ENCODE data around the gene AKR7A3. TPM values are rescaled to one million over a fixed set of nuclear protein-coding genes. Genes with fewer than 3 reads are reported as not detected.
"Not testable (repeated sequence)": the region's sequence is repeated elsewhere in the genome, so short reads cannot be mapped to it uniquely, and the experiment has no call there.

The AKR7A3 gene
- total RNA-seq, 1 donor from 2014 or later, result 390 TPM

DNA sequence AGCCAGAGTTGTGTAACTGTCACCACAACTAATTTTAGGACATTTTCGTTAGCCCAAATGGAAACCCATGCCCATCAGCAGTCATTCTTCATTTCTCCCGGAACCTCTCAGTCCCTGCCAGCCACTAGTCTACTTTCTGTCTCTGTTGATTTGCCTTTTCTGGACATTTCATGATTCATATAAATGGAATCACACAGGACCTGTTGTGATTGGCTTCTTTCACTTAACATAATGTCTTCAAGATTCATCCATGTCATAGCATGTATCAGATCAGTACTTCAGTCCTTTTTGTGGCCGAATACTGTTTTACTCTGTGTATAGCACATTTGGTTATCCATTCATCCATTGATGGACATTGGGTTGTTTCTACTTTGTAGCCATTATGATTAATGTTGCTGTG is 30.6 kb upstream of the AKR7A3 start:
- no peak for DNase-seq (ENCODE audit: low spot score)

GRCh38 chr1:19317126-19317910 is 28.7 kb upstream of the AKR7A3 start:
- no peak for DNase-seq (ENCODE audit: low spot score)

DNA sequence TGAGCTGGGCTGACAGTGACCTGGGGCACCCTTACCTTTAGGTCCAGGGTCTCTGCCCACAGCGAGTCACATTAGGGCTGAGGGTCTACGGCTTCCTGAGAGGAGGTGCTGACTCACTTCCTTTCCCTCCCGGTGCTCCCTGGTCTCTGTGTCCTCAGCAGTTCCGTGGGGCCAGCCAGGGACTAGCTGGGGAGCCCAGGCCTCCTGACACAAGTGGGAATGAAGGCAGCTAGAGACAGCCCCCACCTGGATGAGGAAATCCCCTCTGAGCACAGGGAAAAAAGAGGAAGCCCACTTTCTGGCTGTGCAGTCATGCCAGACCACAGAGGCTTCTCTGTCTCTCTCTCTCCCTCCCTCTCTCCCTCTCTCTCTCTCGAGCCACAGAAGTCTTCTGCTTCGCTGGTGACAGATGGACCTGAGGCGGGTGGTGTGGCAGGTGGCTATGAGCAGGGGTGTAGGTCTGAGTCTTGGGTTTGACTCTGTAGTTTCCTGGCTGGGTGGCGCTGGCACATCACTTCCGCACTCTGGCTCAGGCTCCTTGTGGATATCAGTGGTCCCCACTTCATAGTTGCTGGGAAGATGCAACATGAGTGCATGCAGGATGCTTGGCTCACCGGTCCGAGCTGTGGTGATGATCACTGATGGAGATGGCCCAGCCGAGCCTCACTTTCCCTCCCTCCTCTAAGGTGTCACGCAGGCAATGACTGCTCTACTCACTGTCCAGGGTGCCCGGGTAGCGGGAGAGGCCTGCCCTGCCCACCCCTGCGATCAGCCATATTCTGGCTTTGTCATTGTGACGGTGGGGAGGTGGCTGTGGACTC is 27.0 kb upstream of the AKR7A3 start:
- DNase-seq (ENCODE audit: low spot score), result no peak

GRCh38 chr1:19313961-19314882 is 25.7 kb upstream of the AKR7A3 start:
- no peak for DNase-seq (ENCODE audit: low spot score)

DNA sequence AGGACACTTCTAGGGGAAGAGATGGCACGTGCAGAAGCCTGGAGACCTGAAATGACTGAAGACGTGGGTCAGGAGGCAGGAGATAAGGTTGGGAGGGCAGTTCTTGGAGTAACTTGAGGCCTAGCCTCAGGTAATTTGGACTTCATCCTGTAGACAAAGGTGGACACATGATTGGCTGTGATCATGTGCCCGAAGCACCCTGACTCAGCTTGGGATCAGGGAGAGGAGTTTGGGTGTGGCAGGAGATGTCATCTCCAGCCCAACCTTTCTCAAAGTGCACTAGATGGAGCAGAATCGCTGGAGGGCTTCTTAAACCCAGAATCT is 25.0 kb upstream of the AKR7A3 start:
- no peak for DNase-seq (ENCODE audit: low spot score)

DNA sequence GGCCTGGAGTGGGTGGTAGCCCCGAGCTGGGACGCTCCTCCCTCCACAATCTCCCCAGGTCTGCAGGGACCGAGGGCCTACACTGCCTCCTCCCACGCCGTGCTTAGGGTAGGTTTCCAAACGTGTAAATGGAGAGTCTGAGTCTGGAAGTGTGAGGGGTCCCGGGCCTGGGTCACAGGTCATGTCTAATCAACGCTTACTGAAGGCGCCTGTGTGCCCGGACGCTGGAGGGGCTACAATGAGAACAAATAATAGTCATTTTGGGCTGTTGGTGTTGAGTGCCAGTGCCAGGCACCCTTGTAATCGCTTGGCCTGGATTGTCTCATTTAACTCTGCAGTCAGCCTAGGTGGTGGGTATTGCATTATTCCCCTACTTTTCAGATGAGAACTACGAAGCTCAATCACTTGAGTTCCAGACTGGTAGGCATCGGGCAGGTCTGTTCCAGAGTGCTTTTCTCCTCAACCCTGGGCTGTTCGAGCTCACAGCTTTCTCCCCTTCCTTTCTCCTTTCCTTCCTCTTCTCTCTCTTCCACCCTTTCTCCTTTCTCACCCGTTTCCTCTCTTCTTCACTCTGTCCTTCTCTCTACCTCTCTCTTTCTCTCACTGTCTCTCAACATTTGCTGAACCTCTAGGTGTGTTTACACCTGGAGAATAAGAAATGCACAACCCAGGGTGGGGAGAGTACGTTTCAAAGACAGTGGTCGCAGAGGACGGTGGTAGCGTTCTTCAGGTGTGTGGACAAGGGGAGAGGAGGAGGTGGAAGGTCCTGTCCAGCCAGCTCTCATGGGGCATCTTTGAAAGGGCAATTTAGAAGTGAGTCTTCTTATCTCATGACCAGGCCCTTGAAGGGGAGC is 24.4 kb upstream of the AKR7A3 start:
- DNase-seq (ENCODE audit: low spot score), result no peak

DNA sequence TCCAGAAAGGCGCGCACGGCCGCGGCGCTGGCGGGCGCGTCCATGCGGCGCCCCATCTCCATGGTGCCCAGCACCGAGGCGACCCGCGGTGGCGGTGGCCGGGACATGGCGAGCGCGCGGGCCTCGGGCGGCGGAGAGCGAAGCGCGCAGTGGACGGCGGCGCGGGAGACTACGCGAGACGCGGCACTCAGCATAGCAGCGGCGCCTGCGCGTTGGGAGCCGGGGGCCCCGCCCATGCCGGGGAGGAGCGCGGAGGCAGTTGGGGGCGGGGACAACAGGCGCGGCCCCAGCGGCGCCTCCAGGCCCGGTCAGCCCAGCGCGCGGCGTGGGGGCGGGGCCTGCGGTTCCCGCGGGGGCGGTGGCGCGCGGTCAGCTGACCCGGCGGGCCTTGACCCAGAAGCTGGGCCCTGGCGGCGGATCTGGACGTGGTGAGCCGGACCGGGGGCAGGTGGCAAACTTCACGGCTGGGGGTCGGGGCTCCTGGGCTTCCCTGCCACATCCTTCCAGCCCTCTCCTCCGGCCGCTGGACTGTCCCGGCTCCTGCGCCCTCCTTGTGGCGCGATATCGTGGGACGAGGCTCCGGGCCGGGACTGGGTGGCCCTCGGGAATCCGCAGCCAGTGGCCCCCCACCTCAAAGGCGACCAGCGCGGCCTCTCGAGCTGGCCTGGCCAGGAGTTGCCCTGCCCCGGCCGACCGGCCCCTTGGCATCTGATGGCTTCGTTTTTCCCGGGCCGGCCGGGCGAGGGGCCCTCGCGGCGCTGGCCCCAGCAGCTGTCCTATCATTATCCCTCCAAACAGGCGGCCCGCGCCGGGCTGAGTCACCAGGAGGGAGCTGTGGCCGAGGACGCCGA is 23.6 kb upstream of the AKR7A3 start, which contains the start of the genes AKR7A2 and SLC66A1:
Gene AKR7A2, minus strand, starts transcription at position 214 of the 851 bp plus-strand sequence. Its CDS starts 20 bp downstream, at position 194.
Gene SLC66A1, plus strand, starts transcription at position 396 of the 851 bp plus-strand sequence. CDS start 5,352 bp downstream, outside the sequence.
- DNase-seq (ENCODE audit: low spot score), result peak; percentile 93

DNA sequence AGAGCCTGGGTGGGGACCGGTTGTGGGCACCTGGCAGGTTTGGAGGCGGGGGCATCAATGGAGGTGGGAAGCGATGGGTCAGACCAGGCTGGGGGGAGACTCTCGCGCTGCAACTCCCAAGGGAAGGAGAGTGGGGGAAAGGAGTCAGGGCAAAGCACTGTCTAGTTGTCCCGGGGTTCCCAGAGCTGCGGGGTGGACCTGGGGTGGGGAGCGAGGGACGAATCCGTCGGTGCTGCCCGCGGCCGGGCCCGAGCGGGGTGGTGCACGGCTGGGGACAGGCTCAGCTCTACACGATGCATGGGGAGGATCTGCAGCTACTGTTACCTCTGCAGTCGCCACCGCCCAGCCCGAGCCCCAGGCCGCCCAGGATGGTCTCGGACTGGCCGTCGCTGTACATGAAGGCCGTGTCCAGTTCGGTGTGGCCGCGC is 22.9 kb upstream of the AKR7A3 start:
- DNase-seq (ENCODE audit: low spot score), result no peak

GRCh38 chr1:19310720-19311502 is 22.3 kb upstream of the AKR7A3 start:
- DNase-seq (ENCODE audit: low spot score), result no peak

GRCh38 chr1:19310061-19310460 is 21.5 kb upstream of the AKR7A3 start:
- DNase-seq (ENCODE audit: low spot score), result no peak

- DNase-seq (ENCODE audit: low spot score), result no peak
Measured at GRCh38 chr1:19309123-19309813, 20.7 kb upstream of the AKR7A3 start.

GRCh38 chr1:19308509-19308907 is 19.9 kb upstream of the AKR7A3 start:
- no peak for DNase-seq (ENCODE audit: low spot score)

GRCh38 chr1:19307794-19308508 is 19.4 kb upstream of the AKR7A3 start:
- no peak for DNase-seq (ENCODE audit: low spot score)

DNA sequence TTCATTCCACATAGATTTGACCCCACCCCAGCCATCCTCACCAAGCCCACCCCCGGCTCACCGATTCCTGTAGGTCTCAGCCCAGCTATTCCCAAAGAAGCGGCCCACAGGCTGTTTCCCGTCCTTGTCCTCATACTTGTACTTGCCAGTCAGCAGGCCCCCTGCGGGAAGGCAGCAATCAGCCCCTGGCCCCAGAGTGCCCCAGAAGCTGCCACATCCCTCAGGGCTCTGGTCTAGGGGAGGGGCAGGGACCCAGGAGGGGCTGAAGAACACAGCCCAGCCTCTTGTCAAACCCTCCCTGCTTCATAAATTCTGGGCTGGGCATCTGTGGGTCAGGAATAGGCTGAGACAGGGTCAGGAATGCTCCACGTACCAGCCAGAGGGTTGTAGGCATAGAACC is 18.4 kb upstream of the AKR7A3 start:
- no peak for DNase-seq (ENCODE audit: low spot score)

DNA sequence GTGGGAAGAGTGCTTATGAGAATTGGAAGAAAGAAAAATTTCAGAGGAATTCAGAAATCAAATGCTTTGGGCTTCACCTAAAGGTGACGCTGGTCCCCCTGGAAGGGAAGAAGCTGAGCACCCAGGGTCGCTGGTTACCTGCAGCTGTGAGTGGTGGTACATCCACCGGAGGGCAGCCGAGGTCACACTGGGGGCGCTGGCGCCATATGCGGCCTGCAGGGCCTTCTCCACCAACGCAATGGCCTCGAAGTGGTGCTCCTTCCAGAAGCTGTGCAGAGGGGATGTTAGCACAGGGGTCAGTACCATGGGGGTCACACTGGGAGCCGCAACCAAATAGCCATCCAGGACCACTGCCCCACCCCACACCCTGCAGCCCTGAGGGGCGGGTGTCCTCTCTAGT is 17.3 kb upstream of the AKR7A3 start:
- DNase-seq (ENCODE audit: low spot score), result no peak

GRCh38 chr1:19304081-19304480 is 15.5 kb upstream of the AKR7A3 start:
- DNase-seq (ENCODE audit: low spot score), result not testable (repeated sequence)

GRCh38 chr1:19300211-19300610 is 11.6 kb upstream of the AKR7A3 start:
- DNase-seq (ENCODE audit: low spot score), result no peak

- no peak for DNase-seq (ENCODE audit: low spot score)
Measured at GRCh38 chr1:19294638-19295037, 6.1 kb upstream of the AKR7A3 start.
